ENCODE measurements around the gene PTPN22. TPM values are rescaled to one million over a fixed set of nuclear protein-coding genes. Genes with fewer than 3 reads are reported as not detected.
"Not testable (repeated sequence)": the region's sequence is repeated elsewhere in the genome, so short reads cannot be mapped to it uniquely, and the experiment has no call there.

The PTPN22 gene
- total RNA-seq, 2 donors from 2014 or later, result 0.55 to 1.1 TPM

- H3K27me3 ChIP-seq (replicated peaks; ENCODE audit: insufficient read depth), result no peaks in the 10 kb centered on the region
- H3K4me1 ChIP-seq (replicated peaks), result no peaks in the 10 kb centered on the region
- no peak overlapping the region for H3K4me3 ChIP-seq
- intact Hi-C loops (cut with DNase I), result no loop called here
- H3K36me3 ChIP-seq, result no peaks in the 10 kb centered on the region
- DNase-seq (ENCODE audit: low spot score), result no peak
- TF ChIP-seq POLR2A (IDR thresholded peaks at IDR 0.05) (no peak), POLR2AphosphoS5 (IDR thresholded peaks at IDR 0.05) (no peak), CTCF (IDR thresholded peaks at IDR 0.05) (no peak)
- WGBS, result 71% methylated on average over 4 of the region's 4 CpGs
- no peak overlapping the region for H3K27ac ChIP-seq
- no peaks in the 10 kb centered on the region for H3K9me3 ChIP-seq
Measured at GRCh38 chr1:113855630-113856400, 15.7 kb downstream of the PTPN22 start.

GRCh38 chr1:113854234-113854633 lies 17.3 kb downstream of the PTPN22 start:
- Histone ChIP-seq H3K36me3 (no peaks in the 10 kb centered on the region), H3K9me3 (no peaks in the 10 kb centered on the region), H3K27me3 (replicated peaks; ENCODE audit: insufficient read depth) (no peaks in the 10 kb centered on the region), H3K4me3 (no peak overlapping the region), H3K4me1 (replicated peaks) (no peaks in the 10 kb centered on the region), H3K27ac (no peak overlapping the region)
- TF ChIP-seq POLR2A (IDR thresholded peaks at IDR 0.05) (no peak), POLR2AphosphoS5 (IDR thresholded peaks at IDR 0.05) (no peak), CTCF (IDR thresholded peaks at IDR 0.05) (no peak)
- 88% methylated on average over 1 of the region's 1 CpG for WGBS
- no peak for DNase-seq (ENCODE audit: low spot score)
- intact Hi-C loops (cut with DNase I), result no loop called here

GRCh38 chr1:113852694-113853093 lies 18.8 kb downstream of the PTPN22 start:
- intact Hi-C loops (cut with DNase I); H3K27me3 ChIP-seq (replicated peaks; ENCODE audit: insufficient read depth); DNase-seq (ENCODE audit: low spot score); H3K36me3 ChIP-seq; H3K27ac ChIP-seq; H3K9me3 ChIP-seq; H3K4me3 ChIP-seq; H3K4me1 ChIP-seq (replicated peaks): not testable (repeated sequence)
- WGBS, result 72% methylated on average over 6 of the region's 6 CpGs

GRCh38 chr1:113850127-113850796 lies 21.2 kb downstream of the PTPN22 start:
- TF ChIP-seq POLR2A (IDR thresholded peaks at IDR 0.05) (no peak), POLR2AphosphoS5 (IDR thresholded peaks at IDR 0.05) (no peak), CTCF (IDR thresholded peaks at IDR 0.05) (no peak)
- 74% methylated on average over 3 of the region's 3 CpGs for WGBS
- Histone ChIP-seq H3K9me3 (no peaks in the 10 kb centered on the region), H3K4me3 (no peak overlapping the region), H3K27ac (no peak overlapping the region), H3K27me3 (replicated peaks; ENCODE audit: insufficient read depth) (no peaks in the 10 kb centered on the region), H3K36me3 (no peaks in the 10 kb centered on the region), H3K4me1 (replicated peaks) (no peaks in the 10 kb centered on the region)
- intact Hi-C loops (cut with DNase I), result no loop called here
- DNase-seq (ENCODE audit: low spot score), result no peak

GRCh38 chr1:113849072-113849471 lies 22.4 kb downstream of the PTPN22 start:
- Histone ChIP-seq H3K36me3 (no peaks in the 10 kb centered on the region), H3K4me1 (replicated peaks) (no peaks in the 10 kb centered on the region), H3K27ac (no peak overlapping the region), H3K4me3 (no peak overlapping the region), H3K27me3 (replicated peaks; ENCODE audit: insufficient read depth) (no peaks in the 10 kb centered on the region), H3K9me3 (no peaks in the 10 kb centered on the region)
- intact Hi-C loops (cut with DNase I), result no loop called here
- TF ChIP-seq POLR2AphosphoS5 (IDR thresholded peaks at IDR 0.05) (no peak), CTCF (IDR thresholded peaks at IDR 0.05) (no peak), POLR2A (IDR thresholded peaks at IDR 0.05) (no peak)
- DNase-seq (ENCODE audit: low spot score), result no peak
